K562 (cell line): ENCODE data around the gene NSG2. TPM values are rescaled to one million over a fixed set of nuclear protein-coding genes. Genes with fewer than 3 reads are reported as not detected.

Source experiments
- CBX1 ChIP-seq: sonication (generic); IDR thresholded peaks from 2 replicates; pipeline ENCODE4 v1.6.1; 2016; ENCODE audit warnings: antibody characterized with exemption, low read depth, mild to moderate bottlenecking
- DIDO1 ChIP-seq: fragments of 450-650 bp; IDR thresholded peaks from 2 replicates; pipeline ENCODE4 v1.6.1; 2016; ENCODE audit warnings: low read depth, missing biosample characterization, missing genetic modification characterization
- HDAC6 ChIP-seq: IDR thresholded peaks from 2 replicates; pipeline ENCODE4 v1.6.1; 2012; ENCODE audit warnings: low read depth, mild to moderate bottlenecking, control low read depth, inconsistent platforms, low read length, moderate library complexity
- HMG20B ChIP-seq: fragments of 250-450 bp; sonication (Bioruptor Pico); IDR thresholded peaks from 2 replicates; pipeline ENCODE4 v1.5.0; 2021; ENCODE audit warnings: mild to moderate bottlenecking
- LARP7 ChIP-seq: fragments of 450-650 bp; IDR thresholded peaks from 2 replicates; pipeline ENCODE4 v1.6.1; 2016
- NRF1 ChIP-seq, 2 experiments: fragments of 450-650 bp; IDR thresholded peaks in 1 of 2; conservative IDR thresholded peaks in 1 of 2; 2 replicates each; pipeline ENCODE4 v1.6.1; 2014; ENCODE audit warnings: mild to moderate bottlenecking in 2 of 2
- POLR2H ChIP-seq: IDR thresholded peaks from 2 replicates; pipeline ENCODE4 v1.6.1; 2016; ENCODE audit warnings: missing genetic modification characterization, low read depth, mild to moderate bottlenecking, control low read depth, missing compliant biosample characterization, moderate library complexity
- POLR3A ChIP-seq: IDR thresholded peaks from 2 replicates; pipeline ENCODE4 v1.6.1; 2011; ENCODE audit warnings: borderline replicate concordance, mild to moderate bottlenecking, moderate library complexity; ENCODE audit not compliant: insufficient read length, insufficient read depth; ENCODE audit errors: extremely low read depth
- RBM17 ChIP-seq: fragments of 200-400 bp; formaldehyde crosslinking; IDR thresholded peaks from 2 replicates; pipeline ENCODE4 v1.6.1; 2017; ENCODE audit warnings: low read depth, mild to moderate bottlenecking, low read length, borderline replicate concordance
- SAP30 ChIP-seq: fragments of 200-600 bp; sonication (generic); IDR thresholded peaks from 2 replicates; pipeline ENCODE4 v1.6.1; 2012; ENCODE audit warnings: borderline replicate concordance, low read depth, mild to moderate bottlenecking, moderate library complexity, low read length, control low read depth, inconsistent platforms; ENCODE audit not compliant: insufficient read depth, poor library complexity, severe bottlenecking
- SMAD1 ChIP-seq: fragments of 150-350 bp; IDR thresholded peaks from 2 replicates; pipeline ENCODE4 v1.6.1; 2014; ENCODE audit warnings: low read length, low read depth; ENCODE audit not compliant: partially characterized antibody
- SMAD3 ChIP-seq: fragments of 450-650 bp; formaldehyde crosslinking; conservative IDR thresholded peaks from 2 replicates; pipeline ENCODE4 v1.4.0; 2020; ENCODE audit warnings: mild to moderate bottlenecking
- ZFP36 ChIP-seq: fragments of 150-350 bp; IDR thresholded peaks from 2 replicates; pipeline ENCODE4 v1.6.1; 2018; ENCODE audit warnings: low read length, low read depth; ENCODE audit not compliant: partially characterized antibody
- ZKSCAN1 ChIP-seq: fragments of 150-350 bp; IDR thresholded peaks from 2 replicates; pipeline ENCODE4 v1.6.1; 2016; ENCODE audit warnings: low read depth, low read length
- ZNF133 ChIP-seq: fragments of 250-450 bp; sonication (Bioruptor Pico); IDR thresholded peaks from 2 replicates; pipeline ENCODE4 v1.4.0; 2020; ENCODE audit warnings: mild to moderate bottlenecking
- polyA plus RNA-seq, 8 experiments: library from polyadenylated mRNA; depleted of rRNA in 4 of 8; stranded (reverse) in 5 of 8; unstranded in 3 of 8; fragments of >200 nt; fragmentation: Nextera tagmentation in 2 of 8; fragmentation: Illumina TruSeq in 1 of 8; extraction: Ambion mirVana in 2 of 8; extraction: Trizol in 1 of 8; gene quantifications; 2 replicates each; pipeline versions ENCODE4 v1.2.1 to v1.2.3, GENCODE V29; 2011 to 2014; ENCODE audit warnings: inconsistent platforms in 1 of 8, missing spikeins in 1 of 8
- total RNA-seq, 7 experiments: library from RNA; depleted of rRNA in 6 of 7; stranded (reverse); fragments of >200 nt in 6 of 7; fragmentation: Illumina TruSeq in 2 of 7; extraction: Trizol in 2 of 7; gene quantifications; 2 replicates each; pipeline versions ENCODE4 v1.2.1 to v1.2.3, GENCODE V29; 2011 to 2021; ENCODE audit warnings: low replicate concordance in 1 of 7
- TF ChIP-seq, protein P1 (sequence below), 2 experiments: fragments of 450-650 bp; formaldehyde crosslinking in 1 of 2; IDR thresholded peaks; 2 replicates each; pipeline versions ENCODE4 v1.4.0 to v1.6.1; 2014 to 2020; ENCODE audit warnings: mild to moderate bottlenecking in 2 of 2, borderline replicate concordance in 1 of 2, low read depth in 1 of 2
- TF ChIP-seq, protein P2 (sequence below): sonication (generic); formaldehyde crosslinking; IDR thresholded peaks from 2 replicates; pipeline ENCODE4 v1.8.0; 2022; ENCODE audit warnings: mild to moderate bottlenecking, missing genetic modification reagents

Gene NSG2
- total and polyA plus RNA-seq, 9 of the 15 experiments (the other 6 are each of a cell fraction or from before 2014, with no cell fraction given): not detected

DNA sequence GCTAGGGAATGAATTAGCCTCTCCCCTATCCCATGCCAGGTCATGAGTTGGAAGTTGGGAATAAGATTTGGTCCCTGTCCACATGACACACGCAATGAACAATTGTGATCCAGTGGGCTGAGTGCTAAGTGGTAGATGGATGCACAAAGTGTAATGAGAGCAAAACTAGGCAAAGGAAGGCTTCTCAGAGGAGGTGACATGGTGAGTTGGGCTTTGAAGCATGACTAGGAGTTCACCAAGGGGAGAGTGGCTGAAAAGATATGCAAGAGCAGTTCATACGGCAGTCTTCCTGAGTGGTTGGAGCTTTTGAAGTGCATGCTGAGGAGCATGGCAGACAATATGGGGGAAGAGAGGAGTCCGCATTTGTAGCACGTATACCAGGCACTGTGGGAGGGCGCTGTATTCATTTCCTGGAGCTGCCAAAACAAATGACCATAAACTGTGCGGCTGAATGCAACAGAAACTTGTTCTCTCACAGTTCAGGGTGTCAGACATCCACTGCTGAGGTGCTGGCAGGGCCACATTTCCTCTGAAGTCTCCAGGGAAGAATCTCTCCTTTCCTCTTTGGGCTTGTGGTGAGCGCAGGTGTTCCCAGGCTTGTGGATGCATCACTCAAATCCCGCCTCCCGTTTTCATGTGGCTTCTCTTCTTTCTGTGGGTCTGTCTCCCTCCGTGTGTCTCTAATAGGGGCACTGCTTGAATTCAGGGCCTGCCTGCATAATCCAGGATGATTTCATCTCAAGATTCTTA, 49.5 kb downstream of the NSG2 start (continued):
- TF ChIP-seq, protein P1, sequence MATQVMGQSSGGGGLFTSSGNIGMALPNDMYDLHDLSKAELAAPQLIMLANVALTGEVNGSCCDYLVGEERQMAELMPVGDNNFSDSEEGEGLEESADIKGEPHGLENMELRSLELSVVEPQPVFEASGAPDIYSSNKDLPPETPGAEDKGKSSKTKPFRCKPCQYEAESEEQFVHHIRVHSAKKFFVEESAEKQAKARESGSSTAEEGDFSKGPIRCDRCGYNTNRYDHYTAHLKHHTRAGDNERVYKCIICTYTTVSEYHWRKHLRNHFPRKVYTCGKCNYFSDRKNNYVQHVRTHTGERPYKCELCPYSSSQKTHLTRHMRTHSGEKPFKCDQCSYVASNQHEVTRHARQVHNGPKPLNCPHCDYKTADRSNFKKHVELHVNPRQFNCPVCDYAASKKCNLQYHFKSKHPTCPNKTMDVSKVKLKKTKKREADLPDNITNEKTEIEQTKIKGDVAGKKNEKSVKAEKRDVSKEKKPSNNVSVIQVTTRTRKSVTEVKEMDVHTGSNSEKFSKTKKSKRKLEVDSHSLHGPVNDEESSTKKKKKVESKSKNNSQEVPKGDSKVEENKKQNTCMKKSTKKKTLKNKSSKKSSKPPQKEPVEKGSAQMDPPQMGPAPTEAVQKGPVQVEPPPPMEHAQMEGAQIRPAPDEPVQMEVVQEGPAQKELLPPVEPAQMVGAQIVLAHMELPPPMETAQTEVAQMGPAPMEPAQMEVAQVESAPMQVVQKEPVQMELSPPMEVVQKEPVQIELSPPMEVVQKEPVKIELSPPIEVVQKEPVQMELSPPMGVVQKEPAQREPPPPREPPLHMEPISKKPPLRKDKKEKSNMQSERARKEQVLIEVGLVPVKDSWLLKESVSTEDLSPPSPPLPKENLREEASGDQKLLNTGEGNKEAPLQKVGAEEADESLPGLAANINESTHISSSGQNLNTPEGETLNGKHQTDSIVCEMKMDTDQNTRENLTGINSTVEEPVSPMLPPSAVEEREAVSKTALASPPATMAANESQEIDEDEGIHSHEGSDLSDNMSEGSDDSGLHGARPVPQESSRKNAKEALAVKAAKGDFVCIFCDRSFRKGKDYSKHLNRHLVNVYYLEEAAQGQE (IDR thresholded peaks at IDR 0.05; ENCODE audit: borderline replicate concordance): no peak
- TF ChIP-seq, protein P1 (CRISPR knock-in tag; IDR thresholded peaks at IDR 0.05; ENCODE audit: low read depth): no peak
- TF ChIP-seq POLR2H (no peak), LARP7 (no peak), SMAD1 (no peak), POLR3A (no peak), HDAC6 (no peak), SMAD3 (CRISPR knock-in tag) (no peak), SAP30 (no peak), DIDO1 (tag) (no peak), CBX1 (no peak), HMG20B (CRISPR knock-in tag) (no peak), ZFP36 (no peak), RBM17 (no peak), ZNF133 (CRISPR knock-in tag) (no peak), NRF1 (conservative IDR thresholded peaks at IDR 0.05 in 1 of 2, IDR thresholded peaks at IDR 0.05 in 1 of 2) (no peak), ZKSCAN1 (no peak)
- TF ChIP-seq, protein P2, sequence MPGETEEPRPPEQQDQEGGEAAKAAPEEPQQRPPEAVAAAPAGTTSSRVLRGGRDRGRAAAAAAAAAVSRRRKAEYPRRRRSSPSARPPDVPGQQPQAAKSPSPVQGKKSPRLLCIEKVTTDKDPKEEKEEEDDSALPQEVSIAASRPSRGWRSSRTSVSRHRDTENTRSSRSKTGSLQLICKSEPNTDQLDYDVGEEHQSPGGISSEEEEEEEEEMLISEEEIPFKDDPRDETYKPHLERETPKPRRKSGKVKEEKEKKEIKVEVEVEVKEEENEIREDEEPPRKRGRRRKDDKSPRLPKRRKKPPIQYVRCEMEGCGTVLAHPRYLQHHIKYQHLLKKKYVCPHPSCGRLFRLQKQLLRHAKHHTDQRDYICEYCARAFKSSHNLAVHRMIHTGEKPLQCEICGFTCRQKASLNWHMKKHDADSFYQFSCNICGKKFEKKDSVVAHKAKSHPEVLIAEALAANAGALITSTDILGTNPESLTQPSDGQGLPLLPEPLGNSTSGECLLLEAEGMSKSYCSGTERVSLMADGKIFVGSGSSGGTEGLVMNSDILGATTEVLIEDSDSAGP (CRISPR knock-in tag): no peak
